Measurements from ENCODE around the gene TLR4.

TLR4 gene

DNA sequence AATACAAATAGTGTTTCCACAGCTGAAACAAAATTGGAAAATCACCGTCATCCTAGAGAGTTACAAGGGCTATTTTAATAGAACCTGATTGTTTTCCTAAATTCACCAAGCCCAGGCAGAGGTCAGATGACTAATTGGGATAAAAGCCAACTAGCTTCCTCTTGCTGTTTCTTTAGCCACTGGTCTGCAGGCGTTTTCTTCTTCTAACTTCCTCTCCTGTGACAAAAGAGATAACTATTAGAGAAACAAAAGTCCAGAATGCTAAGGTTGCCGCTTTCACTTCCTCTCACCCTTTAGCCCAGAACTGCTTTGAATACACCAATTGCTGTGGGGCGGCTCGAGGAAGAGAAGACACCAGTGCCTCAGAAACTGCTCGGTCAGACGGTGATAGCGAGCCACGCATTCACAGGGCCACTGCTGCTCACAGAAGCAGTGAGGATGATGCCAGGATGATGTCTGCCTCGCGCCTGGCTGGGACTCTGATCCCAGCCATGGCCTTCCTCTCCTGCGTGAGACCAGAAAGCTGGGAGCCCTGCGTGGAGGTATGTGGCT, at the start of gene TLR4:
Gene TLR4 (plus strand): TSS at position 380 of the 552 bp plus-strand sequence. CDS start 70 bp downstream, at position 450.
- DNase-seq = peak; percentile 15

GRCh38 chr9:117656002-117656401, 48.2 kb upstream of the TLR4 start:
- DNase-seq = no peak

DNA sequence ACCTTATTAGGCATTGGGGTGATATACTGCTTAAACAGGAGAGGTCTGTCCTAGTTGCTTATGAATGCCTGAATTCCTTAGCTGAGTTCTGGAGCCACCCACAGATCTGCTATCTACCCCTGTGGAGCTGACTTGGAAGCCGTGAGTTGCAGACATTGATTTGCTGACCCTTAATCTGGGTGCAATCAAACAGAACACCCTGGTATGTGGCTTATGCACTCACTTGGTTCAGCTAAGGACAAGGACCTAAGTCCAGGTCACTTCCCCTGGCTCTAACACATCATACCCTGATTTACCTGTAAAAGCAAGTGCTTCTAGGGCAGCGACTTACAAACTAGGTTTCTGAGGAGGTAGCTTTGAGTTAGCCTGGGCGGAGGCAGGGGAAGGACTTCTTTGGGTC, 41.6 kb upstream of the TLR4 start:
- no peak for DNase-seq

GRCh38 chr9:117664419-117664818, 39.8 kb upstream of the TLR4 start:
- DNase-seq = no peak

DNA sequence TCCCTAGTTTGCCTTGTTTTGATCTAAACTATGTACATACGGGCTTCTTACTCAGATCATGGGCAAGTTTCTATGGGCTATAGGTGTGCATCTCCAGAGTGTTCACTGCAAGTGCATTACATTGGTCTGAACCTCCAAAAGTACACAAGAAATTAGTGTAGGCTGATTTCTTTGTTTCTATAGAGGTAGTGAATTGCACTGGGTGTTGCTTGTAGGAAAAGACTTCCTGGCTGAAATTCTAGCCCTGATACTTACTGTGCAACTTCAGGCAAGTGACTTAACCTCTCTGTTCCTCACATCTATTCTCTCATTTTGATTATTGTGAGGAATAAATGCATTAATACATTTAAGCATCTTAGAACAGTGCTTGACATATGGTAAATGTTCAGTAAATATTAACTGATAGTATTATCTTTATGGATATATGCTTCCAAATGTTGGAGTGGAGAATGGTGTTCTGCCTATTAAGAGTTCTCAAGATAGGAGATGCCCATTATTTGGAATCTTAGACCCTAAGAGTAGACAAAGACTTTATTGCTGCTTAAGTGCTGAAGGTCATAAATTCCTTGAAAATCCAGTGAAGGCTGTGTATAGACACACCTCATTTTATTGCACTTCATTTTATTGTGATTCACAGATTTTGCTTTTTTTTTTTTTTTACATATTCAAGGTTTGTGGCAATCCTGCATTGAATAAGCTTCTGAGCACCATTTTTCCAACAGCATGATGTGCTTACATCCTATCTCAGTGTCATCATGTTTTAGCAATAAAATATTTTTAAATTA, 38.4 kb upstream of the TLR4 start:
- DNase-seq = no peak

- DNase-seq = no peak
These were observed 32.7 kb upstream of the TLR4 start for GRCh38 chr9:117671468-117671867.

- DNase-seq = no peak
These were observed 31.8 kb upstream of the TLR4 start for GRCh38 chr9:117672369-117672768.

DNA sequence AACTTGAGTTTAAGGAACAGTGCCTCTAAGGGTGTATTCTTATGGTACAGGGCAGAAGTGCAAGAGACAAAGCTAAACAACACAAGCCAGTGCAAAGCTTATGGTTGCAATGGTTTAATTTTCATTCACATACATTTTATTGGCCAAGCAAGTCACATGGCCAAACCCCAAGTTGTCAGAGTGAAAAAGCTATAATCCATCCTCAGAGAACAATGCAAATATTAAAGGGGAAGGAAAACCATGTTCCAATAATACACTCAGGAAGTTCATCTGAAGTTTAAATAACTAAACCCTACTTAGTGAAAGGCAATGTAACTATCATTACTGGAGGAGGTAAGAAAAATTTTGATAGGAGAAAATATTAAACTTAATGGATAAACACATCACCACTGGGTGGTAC, 26.6 kb upstream of the TLR4 start:
- no peak for DNase-seq

DNA sequence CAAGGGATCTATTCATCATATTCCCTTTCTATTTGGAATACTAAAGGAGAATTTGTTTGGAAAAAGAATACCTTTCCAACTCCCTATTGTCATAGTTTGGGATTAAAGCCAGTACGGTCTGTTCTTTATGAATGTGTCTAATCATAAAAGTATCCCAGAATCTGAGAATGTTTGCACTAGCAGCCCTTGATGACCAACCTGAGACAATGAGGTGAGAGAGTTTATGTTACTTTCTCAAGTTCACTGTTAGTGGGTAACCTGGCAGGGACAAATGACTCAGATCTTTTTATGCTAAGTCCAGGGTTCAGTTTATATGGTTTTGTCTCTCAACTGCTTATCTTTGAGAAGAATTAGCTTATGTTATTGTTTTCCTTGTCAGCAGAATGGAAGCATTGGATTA, 25.3 kb upstream of the TLR4 start:
- DNase-seq = no peak

- no peak for DNase-seq
These were observed 24.8 kb upstream of the TLR4 start for GRCh38 chr9:117679416-117679815.

GRCh38 chr9:117681888-117682287, 22.3 kb upstream of the TLR4 start:
- DNase-seq = no peak

- DNase-seq = no peak
These were observed 21.1 kb upstream of the TLR4 start for GRCh38 chr9:117682955-117683710.

- no peak for DNase-seq
These were observed 16.7 kb upstream of the TLR4 start for GRCh38 chr9:117687532-117687931.

GRCh38 chr9:117691367-117691766, 12.8 kb upstream of the TLR4 start:
- DNase-seq = no peak

- DNase-seq = no peak
These were observed 8.0 kb upstream of the TLR4 start for GRCh38 chr9:117696154-117696553.

DNA sequence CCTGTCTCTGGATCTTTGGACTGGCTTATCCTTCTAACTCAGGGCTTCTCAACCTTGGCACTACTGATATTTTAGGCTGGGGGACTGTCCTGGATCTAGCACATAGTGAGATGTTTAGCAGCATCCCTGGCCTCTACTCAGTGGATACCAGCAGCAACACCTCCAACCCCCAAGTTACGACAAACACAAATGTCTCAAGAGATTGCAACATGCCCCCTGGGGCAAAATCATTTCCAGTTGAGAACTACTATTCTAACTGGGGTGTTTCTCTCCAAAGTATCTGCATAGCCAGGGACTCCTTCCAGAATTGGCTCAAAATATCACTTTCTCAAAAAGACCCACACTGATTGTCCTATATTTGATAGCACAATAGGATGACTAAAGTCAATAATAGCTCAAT, 7.2 kb upstream of the TLR4 start:
- no peak for DNase-seq

GRCh38 chr9:117703537-117703936, 666 bp upstream of the TLR4 start:
- DNase-seq = no peak

DNA sequence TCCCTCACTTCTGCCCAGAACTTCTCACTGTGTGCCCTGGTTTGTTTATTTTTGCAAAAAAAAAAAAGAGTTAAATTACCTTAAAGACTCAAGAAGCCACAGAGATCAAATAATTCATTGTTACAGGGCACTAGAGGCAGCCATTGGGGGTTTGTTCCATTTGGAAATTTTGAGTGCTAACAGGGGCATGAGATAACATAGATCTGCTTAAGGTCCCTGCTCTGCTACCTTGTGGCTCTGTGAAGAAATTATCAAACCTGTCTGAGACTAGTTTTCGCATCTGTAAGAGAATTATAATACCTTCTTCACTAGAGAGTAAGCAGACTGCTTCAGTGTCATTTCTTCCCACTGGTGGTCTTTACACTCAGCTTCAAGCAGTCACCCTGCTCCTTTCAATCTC, 394 bp downstream of the TLR4 start:
- DNase-seq = no peak

DNA sequence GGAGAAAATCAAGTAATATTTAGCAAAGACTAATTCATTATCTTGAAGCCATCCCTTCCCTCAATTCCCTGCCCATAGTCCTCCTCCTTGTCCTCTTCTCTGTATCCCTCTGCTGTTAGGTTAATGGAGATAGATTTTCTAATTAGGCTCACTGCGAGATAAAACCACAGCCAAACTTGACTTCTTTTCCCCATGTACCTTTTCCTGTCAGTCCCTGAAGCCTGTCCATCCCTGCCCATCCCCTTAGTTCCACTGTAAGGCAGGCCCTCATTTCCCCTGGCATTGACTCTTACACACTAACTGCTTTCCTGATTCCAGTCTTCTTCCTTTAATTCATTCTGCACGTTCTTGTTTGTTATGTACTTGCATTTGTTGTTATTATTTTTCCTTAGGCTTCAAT, 1.2 kb downstream of the TLR4 start:
- no peak for DNase-seq

- DNase-seq = no peak
These were observed 2.4 kb downstream of the TLR4 start for GRCh38 chr9:117706421-117707116.

- no peak for DNase-seq
These were observed 3.4 kb downstream of the TLR4 start for GRCh38 chr9:117707561-117707960.

- no peak for DNase-seq
These were observed 5.7 kb downstream of the TLR4 start for GRCh38 chr9:117709936-117710335.

- DNase-seq = no peak
These were observed 10.1 kb downstream of the TLR4 start for GRCh38 chr9:117714282-117714681.
